GM23248 (cell line): ENCODE results near the gene NAV2. TPM values are rescaled to one million over a fixed set of nuclear protein-coding genes. Genes with fewer than 3 reads are reported as not detected.

Experiments
- DNase-seq: peaks from one replicate; pipeline ENCODE4 v3.0.0-alpha.2; 2015
- H2AFZ ChIP-seq: fragments of 200-600 bp; sonication (generic); 2 replicates; pipeline ENCODE4 v1.6.1; 2016; ENCODE audit warnings: antibody characterized with exemption
- H3F3A ChIP-seq: fragments of 200-600 bp; sonication (generic); 2 replicates; pipeline ENCODE4 v1.6.1; 2016; ENCODE audit warnings: mild to moderate bottlenecking, antibody characterized with exemption, mixed run types; ENCODE audit not compliant: insufficient read depth
- H3K27ac ChIP-seq: fragments of 200-600 bp; sonication (generic); 2 replicates; pipeline ENCODE4 v1.5.1; 2016; ENCODE audit warnings: mild to moderate bottlenecking
- H3K27me3 ChIP-seq: fragments of 200-600 bp; sonication (generic); replicated peaks from 2 replicates; pipeline ENCODE4 v1.6.1; 2016; ENCODE audit warnings: mild to moderate bottlenecking; ENCODE audit not compliant: insufficient read depth
- H3K36me3 ChIP-seq: fragments of 200-600 bp; sonication (generic); 2 replicates; pipeline ENCODE4 v1.6.1; 2016; ENCODE audit warnings: low read depth, mild to moderate bottlenecking
- H3K4me1 ChIP-seq: fragments of 200-600 bp; sonication (generic); 2 replicates; pipeline ENCODE4 v1.6.1; 2016; ENCODE audit warnings: mild to moderate bottlenecking; ENCODE audit not compliant: insufficient read depth
- H3K4me2 ChIP-seq: fragments of 200-600 bp; sonication (generic); one replicate; pipeline ENCODE4 v1.6.1; 2016; ENCODE audit warnings: mild to moderate bottlenecking; ENCODE audit not compliant: unreplicated experiment
- H3K4me3 ChIP-seq: fragments of 200-600 bp; sonication (generic); 2 replicates; pipeline ENCODE4 v1.5.1; 2016; ENCODE audit warnings: mild to moderate bottlenecking
- H3K79me2 ChIP-seq: fragments of 200-600 bp; sonication (generic); 2 replicates; pipeline ENCODE4 v1.6.1; 2016; ENCODE audit warnings: mild to moderate bottlenecking; ENCODE audit not compliant: insufficient read depth
- H3K9ac ChIP-seq: fragments of 200-600 bp; sonication (generic); 2 replicates; pipeline ENCODE4 v1.6.1; 2016; ENCODE audit warnings: mild to moderate bottlenecking
- H3K9me2 ChIP-seq: fragments of 200-600 bp; sonication (generic); 2 replicates; pipeline ENCODE4 v1.6.1; 2016; ENCODE audit warnings: mixed run types, mild to moderate bottlenecking, moderate library complexity; ENCODE audit not compliant: insufficient read depth
- H3K9me3 ChIP-seq: fragments of 200-600 bp; sonication (generic); one replicate; pipeline ENCODE4 v1.6.1; 2017; ENCODE audit warnings: low read depth
- H4K20me1 ChIP-seq: fragments of 200-600 bp; sonication (generic); 2 replicates; pipeline ENCODE4 v1.6.0; 2016; ENCODE audit not compliant: insufficient read depth
- EZH2 ChIP-seq: fragments of 200-600 bp; sonication (generic); IDR thresholded peaks from 2 replicates; pipeline ENCODE4 v1.6.1; 2018; ENCODE audit warnings: antibody characterized with exemption, mild to moderate bottlenecking; ENCODE audit not compliant: insufficient read depth, poor library complexity, severe bottlenecking
- EZH2phosphoT487 ChIP-seq: fragments of 200-600 bp; sonication (generic); IDR thresholded peaks from 2 replicates; pipeline ENCODE4 v1.6.1; 2018; ENCODE audit warnings: antibody characterized with exemption, moderate library complexity, mild to moderate bottlenecking, low read depth; ENCODE audit not compliant: insufficient read depth
- WGBS, 2 experiments: methylation state at CpG; one replicate each; pipeline ENCODE4 v1.1.6; 2015 to 2017; ENCODE audit warnings: low lambda C conversion rate in 2 of 2, low coverage in 1 of 2; ENCODE audit errors: missing lambda C conversion rate in 2 of 2; 5-methylcytosine and 5-hydroxymethylcytosine counted together
- in situ Hi-C: fragments of 300-500 bp; cut with MboI; formaldehyde crosslinking; loops from 2 replicates; pipeline ENCODE4 v1.15.0; 2020
- polyA plus RNA-seq: library from polyadenylated mRNA; unstranded; fragments of >200 nt; fragmentation: Nextera tagmentation; extraction: Ambion mirVana; gene quantifications from 2 replicates; pipeline ENCODE4 v1.2.1, GENCODE V29; 2016
- total RNA-seq: library from RNA; depleted of rRNA; stranded (reverse); fragments of >200 nt; shearing (Covaris generic); gene quantifications from 2 replicates; pipeline ENCODE4 v1.2.3, GENCODE V29; 2014

Gene NAV2
- total and polyA plus RNA-seq, 2 experiments from 2014 or later, result 5.7 to 11.9 TPM

DNA sequence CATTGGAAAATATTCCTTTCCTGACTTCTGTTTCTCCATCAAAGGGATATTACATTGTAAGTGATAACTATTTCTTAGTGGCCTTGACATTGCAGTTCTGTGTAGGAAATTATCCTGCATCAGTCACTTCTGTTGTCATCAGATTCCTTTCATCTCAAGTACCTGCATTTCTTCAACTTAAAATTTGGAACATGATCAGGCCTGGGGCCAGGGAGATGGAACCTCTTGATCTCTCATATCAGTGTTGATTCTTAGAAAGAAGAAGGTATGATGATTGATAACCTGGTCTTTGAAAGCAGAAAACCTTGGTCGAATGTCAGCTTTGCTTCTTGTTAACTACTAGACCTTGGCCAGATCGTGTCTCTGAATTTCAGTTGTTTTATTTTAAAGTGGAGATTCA, 93.6 kb downstream of the NAV2 start:
- no peak overlapping the region for H3K4me2 ChIP-seq
- no peak overlapping the region for H2AFZ ChIP-seq
- H3K9ac ChIP-seq, result no peak overlapping the region
- no peaks in the 10 kb centered on the region for H3K9me3 ChIP-seq
- no peaks in the 10 kb centered on the region for H3K27me3 ChIP-seq
- no peak overlapping the region for H3K4me3 ChIP-seq
- 0 out of 2 replicates have a peak, but pooled peaks cover 3% of the 10 kb centered on the region for H3K36me3 ChIP-seq
- no peaks in the 10 kb centered on the region for H3K9me2 ChIP-seq
- no peak overlapping the region for H3K27ac ChIP-seq
- H3K79me2 ChIP-seq, result peaks cover 100% of the 10 kb centered on the region
- peaks cover 10% of the 10 kb centered on the region; the same call in 1 of the 2 replicates for H4K20me1 ChIP-seq
- no peak for DNase-seq
- H3K4me1 ChIP-seq, result peaks cover 16% of the 10 kb centered on the region
- TF ChIP-seq EZH2phosphoT487 (no peak), EZH2 (no peak)
- in situ Hi-C loops, result no loop called here
- peaks cover 37% of the 10 kb centered on the region for H3F3A ChIP-seq
- WGBS, 2 experiments, result 71 to 79% methylated on average over 2 of the region's 2 CpGs

DNA sequence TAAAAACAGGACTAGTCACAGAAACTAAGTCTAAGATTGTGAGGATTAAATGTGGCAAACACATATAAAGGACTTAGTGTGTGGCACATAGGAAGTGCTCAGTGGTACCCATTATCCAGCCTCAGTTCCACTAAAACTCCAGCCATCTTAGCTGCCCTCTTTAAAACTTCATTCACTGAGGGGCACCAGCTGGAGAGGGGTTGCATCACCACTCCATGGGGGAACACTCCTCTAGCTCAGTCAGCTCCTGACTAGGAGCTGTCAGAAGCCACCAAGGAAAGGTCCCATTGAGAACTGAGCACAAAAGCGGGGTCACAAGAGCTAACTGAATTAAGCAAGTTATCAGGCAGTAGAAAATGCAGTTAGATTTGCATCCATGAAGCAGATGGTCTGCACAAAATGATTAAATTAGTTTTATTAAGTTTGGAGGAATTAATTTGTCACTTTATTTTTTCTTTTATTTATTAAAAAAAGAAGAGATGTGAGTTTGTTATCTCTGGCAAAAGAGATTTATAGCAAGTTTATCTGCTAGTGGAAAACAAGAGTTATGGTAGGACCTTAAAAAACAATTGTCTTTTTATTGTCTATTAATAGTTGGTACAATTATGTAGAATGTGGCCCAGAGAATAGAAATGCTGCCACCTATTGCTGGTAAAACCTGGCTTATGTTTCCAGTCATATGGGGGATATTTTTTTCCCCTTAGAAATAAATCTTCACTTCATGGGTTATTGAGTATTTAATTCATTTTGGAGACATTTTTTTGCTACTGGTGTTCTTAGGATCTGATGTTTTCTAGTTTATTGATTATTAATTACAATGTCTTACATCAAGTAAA, 95.7 kb downstream of the NAV2 start:
- Histone ChIP-seq H4K20me1 (peaks cover 10% of the 10 kb centered on the region; the same call in 1 of the 2 replicates), H3K27ac (no peak overlapping the region), H3K4me1 (peaks cover 13% of the 10 kb centered on the region)

DNA sequence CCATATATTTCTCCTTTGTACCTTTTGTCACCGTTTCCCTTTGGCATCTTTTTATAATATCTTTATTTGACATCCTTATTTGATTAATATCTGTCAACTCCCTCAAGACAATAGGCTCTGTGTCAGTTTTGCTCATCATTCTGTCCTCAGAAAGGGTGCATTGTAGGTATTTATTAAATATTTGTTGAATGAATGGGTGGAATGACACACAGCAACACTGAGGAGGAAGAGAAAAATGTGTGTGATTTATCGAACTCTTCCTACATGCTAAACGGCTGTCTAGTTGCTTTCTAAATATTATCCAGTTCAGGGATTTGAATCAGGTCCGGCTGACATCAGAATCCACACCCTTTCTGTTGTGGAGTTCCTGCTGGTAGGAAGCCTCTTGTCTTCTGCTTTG, 98.2 kb downstream of the NAV2 start:
- Histone ChIP-seq H2AFZ (no peak overlapping the region), H3K4me3 (no peak overlapping the region)
- in situ Hi-C loops, result no loop called here

More for the DNA sequence above, 95.7 kb downstream of the NAV2 start:
- Histone ChIP-seq H3K36me3 (0 out of 2 replicates have a peak, but pooled peaks cover 3% of the 10 kb centered on the region), H3K9ac (no peak overlapping the region), H3K9me2 (no peaks in the 10 kb centered on the region), H2AFZ (no peak overlapping the region), H3F3A (peaks cover 30% of the 10 kb centered on the region), H3K27me3 (no peaks in the 10 kb centered on the region), H3K79me2 (peaks cover 100% of the 10 kb centered on the region), H3K9me3 (no peaks in the 10 kb centered on the region), H3K4me3 (no peak overlapping the region), H3K4me2 (no peak overlapping the region)
- WGBS, 2 experiments, result 100% methylated on average over 1 of the region's 1 CpG
- in situ Hi-C loops, result no loop called here
- peak; percentile 21 for DNase-seq
- TF ChIP-seq EZH2, result no peak
- TF ChIP-seq EZH2phosphoT487, result no peak

DNA sequence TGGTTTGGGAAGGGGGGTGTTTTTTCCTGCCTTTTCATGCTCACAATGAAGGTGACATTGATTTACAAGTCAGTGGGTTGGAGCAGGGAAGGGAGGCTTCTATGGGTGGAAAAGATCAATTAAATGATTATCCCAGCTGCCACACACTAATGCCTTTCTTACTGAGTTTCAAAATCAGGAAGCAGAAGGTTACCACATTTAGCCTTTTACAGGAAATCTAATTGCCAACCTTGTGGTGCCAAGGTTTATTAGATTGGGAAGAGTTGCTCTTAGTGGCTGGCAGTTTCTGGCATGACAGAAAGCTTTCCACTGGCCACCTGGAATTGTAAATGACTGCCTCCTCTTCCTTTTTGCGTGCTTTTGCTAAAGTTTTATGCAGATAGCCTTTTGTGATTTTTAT, 98.7 kb downstream of the NAV2 start:
- H3K9me3 ChIP-seq, result no peaks in the 10 kb centered on the region
- peak overlapping the region; percentile 32 for H3K4me2 ChIP-seq
- no peak overlapping the region for H3K9ac ChIP-seq
- peaks cover 13% of the 10 kb centered on the region for H3K4me1 ChIP-seq
- H2AFZ ChIP-seq, result no peak overlapping the region
- H3K4me3 ChIP-seq, result no peak overlapping the region
- peaks cover 13% of the 10 kb centered on the region; the same call in 1 of the 2 replicates for H3F3A ChIP-seq
- H3K27me3 ChIP-seq, result no peaks in the 10 kb centered on the region
- no peak for DNase-seq
- H3K27ac ChIP-seq, result no peak overlapping the region
- H3K36me3 ChIP-seq, result no peaks in the 10 kb centered on the region
- peaks cover 100% of the 10 kb centered on the region for H3K79me2 ChIP-seq
- in situ Hi-C loops, result no loop called here
- 0 out of 2 replicates have a peak, but pooled peaks cover 3% of the 10 kb centered on the region for H4K20me1 ChIP-seq
- no peaks in the 10 kb centered on the region for H3K9me2 ChIP-seq
- TF ChIP-seq EZH2 (no peak), EZH2phosphoT487 (no peak)
- 90 to 100% methylated on average over 1 of the region's 1 CpG for WGBS, 2 experiments

More for the DNA sequence above, 98.2 kb downstream of the NAV2 start:
- H3K9ac ChIP-seq, result no peak overlapping the region
- peaks cover 17% of the 10 kb centered on the region; the same call in 1 of the 2 replicates for H3F3A ChIP-seq
- H3K4me2 ChIP-seq, result peak overlapping the region; percentile 32
- WGBS, 2 experiments, result 49 to 54% methylated on average over 4 of the region's 4 CpGs
- H3K9me2 ChIP-seq, result no peaks in the 10 kb centered on the region
- H3K36me3 ChIP-seq, result 0 out of 2 replicates have a peak, but pooled peaks cover 1% of the 10 kb centered on the region
- H3K4me1 ChIP-seq, result peaks cover 13% of the 10 kb centered on the region
- H3K79me2 ChIP-seq, result peaks cover 100% of the 10 kb centered on the region
- 0 out of 2 replicates have a peak, but pooled peaks cover 3% of the 10 kb centered on the region for H4K20me1 ChIP-seq
- H3K27ac ChIP-seq, result no peak overlapping the region
- TF ChIP-seq EZH2phosphoT487, result no peak
- TF ChIP-seq EZH2, result no peak
- peak; percentile 38 for DNase-seq
- H3K9me3 ChIP-seq, result no peaks in the 10 kb centered on the region
- H3K27me3 ChIP-seq, result no peaks in the 10 kb centered on the region
